ENCODE data around the gene TMEM176A.
"Not testable (repeated sequence)": the region's sequence is repeated elsewhere in the genome, so short reads cannot be mapped to it uniquely, and the experiment has no call there.

The TMEM176A gene, protein sequence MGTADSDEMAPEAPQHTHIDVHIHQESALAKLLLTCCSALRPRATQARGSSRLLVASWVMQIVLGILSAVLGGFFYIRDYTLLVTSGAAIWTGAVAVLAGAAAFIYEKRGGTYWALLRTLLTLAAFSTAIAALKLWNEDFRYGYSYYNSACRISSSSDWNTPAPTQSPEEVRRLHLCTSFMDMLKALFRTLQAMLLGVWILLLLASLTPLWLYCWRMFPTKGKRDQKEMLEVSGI

DNA sequence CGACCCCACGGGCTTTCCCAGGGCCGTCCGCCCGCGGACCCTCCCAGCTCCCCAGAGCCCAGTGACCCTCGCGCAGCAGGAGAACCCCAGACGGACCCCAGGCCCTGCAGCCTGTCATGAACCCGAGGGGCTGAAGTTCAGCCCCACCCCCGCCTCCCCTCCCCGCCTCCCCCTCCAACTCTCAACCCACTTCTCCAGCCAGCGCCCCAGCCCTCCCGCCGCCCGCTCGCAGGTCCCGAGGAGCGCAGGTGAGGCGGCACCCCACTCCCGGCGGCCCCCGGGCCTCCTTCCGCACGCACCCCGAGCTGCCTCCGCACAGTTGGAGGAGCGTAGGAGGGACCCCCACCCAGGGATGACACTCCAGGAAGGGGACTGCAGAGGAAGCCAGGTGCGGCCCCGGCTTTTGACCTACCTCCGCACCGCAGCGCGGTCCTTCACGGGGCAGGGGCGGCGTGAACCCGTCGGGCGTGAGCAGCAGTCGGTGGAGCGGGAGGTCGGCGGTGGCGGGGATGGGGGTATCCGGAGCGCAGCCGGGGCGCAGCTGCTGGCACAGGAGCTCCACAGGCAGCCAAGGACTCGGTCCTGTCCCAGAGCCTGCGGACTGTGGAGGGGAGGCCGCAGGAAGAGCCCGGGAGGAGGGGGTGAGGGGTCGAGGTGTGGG lies at the start of gene TMEM176A:
Gene TMEM176A, plus strand, starts transcription at position 189 of the 661 bp plus-strand sequence. CDS start 782 bp downstream, outside the sequence.
- no peak for DNase-seq (ENCODE audit: low read depth, low spot score)

DNA sequence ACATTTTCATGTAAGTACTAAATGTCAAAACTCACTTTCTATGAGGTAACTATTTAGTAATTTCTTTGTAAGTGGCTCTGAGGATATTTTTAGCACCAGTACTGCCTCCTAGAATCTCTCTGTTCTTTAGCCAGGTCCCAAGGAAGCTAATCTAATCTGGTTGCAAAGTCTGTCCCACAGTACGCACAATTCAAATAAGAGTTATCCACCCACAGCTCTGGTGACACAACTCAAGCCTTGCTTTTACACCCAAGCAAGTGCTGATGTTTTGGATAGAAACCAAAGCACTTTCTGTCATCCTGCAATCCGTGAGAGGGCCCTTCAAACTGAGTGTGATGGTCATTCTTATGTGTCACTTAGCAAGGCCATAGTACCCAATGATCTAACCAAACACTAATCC lies 48.9 kb upstream of the TMEM176A start:
- no peak for DNase-seq (ENCODE audit: low read depth, low spot score)

DNA sequence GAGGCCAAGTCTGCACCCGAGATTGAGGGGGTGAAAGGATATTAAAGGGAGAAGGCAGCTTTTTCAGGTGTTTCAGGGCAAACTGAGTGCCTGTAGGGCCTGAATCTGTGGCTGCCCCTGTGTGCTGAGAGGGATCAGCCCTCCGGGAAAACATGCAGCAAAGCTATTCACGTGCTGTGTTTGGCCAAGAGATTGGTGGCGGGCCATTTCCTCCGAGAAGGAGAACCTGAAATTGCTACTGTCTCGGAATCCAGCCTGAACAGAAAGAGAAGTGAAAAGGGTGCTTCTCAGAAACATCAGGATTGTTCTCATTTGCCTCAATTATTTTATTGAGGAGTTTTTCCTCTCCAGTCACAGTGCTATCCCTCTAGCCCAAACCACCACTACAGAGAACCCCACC lies 47.3 kb upstream of the TMEM176A start:
- DNase-seq (ENCODE audit: low read depth, low spot score): no peak

DNA sequence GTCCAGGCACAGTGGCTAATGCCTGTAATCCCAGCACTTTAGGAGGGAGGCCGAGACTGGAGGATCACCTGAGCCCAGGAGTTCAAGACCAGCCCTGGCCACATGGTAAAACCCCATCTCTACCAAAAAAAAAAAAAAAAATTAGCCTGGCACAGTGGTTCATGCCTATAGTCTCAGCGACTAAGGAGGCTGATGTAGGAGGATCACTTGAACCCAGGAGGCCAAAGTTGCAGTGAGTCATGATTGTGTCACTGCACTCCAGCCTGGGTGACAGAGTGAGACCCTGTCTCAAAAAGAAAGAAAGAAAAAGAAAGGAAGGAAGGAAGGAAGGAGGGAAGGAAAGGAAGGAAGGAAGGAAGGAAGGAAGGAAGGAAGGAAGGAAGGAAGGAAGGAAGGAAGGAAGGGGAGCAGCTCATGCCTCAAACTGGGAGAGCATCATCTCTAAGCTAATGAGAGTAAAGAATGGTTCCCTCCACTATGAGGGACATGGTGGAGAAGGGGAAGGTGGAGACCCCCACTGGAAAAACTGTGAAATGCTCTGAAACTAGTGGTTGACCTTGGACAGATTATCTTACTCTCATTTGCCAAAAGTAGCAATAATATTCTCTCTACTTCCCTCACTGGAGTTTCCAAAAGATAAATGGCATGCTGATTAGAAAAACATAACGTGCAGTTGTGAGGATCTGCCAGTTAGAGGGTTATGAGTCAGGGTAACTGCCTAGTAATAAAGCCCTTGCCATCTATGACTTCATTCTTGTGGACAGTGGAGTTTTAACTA lies 46.6 kb upstream of the TMEM176A start:
- DNase-seq (ENCODE audit: low read depth, low spot score): no peak

DNA sequence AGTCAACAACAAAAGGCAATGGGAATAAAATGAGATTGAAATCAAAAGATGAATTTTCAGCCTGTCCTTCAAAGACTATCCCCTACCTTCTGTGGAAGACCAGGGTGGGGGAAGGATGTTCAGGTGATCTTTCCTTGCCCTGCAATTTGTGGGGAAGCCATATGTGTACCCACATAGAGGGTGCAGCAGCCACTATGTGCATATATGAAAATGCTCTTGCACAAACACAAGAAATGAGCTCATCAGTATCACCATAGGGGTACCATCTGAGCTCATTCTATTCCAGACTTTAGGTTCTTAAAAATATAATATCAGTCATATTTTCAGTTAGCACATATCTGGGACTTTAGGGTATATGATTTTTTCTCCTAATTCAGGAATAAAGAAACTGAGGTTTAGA lies 45.6 kb upstream of the TMEM176A start:
- DNase-seq (ENCODE audit: low read depth, low spot score): no peak

DNA sequence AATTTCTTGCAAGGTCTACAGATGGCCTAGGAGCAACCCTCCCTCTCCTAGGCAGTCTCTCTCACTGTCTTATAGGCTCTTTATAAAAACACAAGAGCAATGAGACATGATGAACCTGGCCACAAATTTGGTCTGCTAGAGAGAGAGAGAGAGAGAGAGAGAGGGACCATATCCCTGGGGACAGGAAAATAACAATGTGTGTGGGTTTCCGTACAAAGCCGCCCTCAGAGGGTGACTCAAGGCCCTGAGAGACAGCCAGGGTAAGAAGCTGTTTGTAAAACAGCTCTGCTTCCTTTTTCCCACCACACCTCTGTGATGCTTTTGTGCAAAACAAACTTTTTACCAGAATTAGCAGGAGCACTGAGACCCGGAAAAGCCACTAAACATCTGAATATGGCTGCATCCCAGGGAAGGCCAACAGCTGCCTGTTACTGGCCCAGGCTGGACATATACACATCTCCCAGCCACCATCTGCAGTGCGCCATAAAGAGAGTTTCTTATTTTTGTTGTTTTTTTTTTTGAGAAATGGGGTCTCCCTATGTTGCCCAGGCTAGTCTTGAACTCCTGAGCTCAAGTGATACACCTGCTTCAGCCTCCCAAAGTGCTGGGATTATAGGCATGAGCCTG lies 45.0 kb upstream of the TMEM176A start:
- DNase-seq (ENCODE audit: low read depth, low spot score): no peak

DNA sequence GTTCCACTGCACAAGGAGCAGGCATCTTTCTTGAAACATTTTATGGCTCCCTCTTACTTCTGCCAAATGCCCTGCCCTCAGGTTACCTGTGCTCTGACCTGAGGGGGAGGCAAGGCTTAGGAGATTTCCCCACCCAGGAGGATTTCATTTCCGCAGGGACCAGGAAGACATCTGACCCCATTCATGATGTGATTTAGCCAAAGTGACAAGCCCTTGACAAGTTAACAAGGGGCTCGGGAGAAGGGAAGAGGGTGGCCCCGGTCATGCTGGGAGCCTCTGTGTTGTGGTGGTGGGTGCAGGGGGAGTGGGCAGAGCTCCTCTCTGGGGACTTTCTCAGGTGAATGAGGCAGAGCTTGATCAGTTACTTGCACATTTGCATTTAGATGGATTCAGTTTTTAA lies 44.4 kb upstream of the TMEM176A start:
- no peak for DNase-seq (ENCODE audit: low read depth, low spot score)

DNA sequence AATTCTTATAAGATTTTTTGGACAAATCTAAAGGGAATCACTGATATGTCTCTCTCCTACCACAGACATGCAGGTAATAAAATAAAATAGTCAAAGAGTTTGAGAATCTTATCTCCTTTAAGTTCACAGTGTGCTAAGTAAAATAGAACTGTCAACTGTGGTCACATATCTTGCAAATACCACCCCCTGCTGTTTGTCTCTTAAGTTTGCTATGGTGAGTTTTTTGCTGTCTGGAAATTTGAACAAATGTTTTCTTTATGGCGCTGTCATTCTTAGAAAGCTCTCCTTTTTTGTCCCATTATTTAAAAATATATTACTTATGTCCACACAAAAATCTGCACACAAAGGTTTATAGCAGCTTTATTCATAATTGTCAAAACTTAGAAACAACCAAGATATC lies 43.7 kb upstream of the TMEM176A start:
- DNase-seq (ENCODE audit: low read depth, low spot score): no peak

DNA sequence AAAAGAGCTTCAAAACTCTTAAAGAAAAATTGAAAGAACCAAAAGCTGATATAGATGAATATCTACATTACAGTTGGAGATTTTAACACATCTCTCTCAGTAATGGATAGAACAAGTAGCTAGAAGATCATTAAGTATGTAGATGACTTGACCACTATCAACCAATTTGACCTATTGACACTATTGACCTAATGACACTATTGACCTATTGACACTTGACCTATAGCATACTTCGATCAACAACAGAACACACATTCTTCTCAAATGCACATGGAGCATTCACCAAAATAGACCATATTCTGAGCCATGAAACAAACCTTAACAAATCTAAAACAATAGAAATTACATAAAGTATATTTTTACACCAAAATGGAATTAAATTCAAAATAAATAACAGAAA lies 41.1 kb upstream of the TMEM176A start:
- no peak for DNase-seq (ENCODE audit: low read depth, low spot score)

DNA sequence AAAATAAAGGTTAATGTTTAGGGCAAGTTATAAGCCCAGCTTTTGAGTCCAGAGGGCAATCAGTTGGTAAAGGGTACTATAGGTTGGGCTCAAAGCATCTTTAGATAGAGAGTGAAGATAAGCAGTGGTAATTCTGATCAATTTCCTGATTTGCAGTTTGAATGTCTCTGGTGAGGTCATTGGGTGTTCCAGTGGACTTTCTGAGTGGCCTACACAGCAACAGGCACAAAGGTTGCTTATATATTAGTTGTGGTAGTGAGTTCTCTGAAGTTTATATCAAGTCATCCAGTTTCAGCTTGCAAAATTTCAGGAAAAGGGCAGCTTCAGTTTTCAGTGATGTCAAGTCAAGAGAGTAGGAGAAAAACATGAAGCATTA lies 34.2 kb upstream of the TMEM176A start:
- no peak for DNase-seq (ENCODE audit: low read depth, low spot score)

DNA sequence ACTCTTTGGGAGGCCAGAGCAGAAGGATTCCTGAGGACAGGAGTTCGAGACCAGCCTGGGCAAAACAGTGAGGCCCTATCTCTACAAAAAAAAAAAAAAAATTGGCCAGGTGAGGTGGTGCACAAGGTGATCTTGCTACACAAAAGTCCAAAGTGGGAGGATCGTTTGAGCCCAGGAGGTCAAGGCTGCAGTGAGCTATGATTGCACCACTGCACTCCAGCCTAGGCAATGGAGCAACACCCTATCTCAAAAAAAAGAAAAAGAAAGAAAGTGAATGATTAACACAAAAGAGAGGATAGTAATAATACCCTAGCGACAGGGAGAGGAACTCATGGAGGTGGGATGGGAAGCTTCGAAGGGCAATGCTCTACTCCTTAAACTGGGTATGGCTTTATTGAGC lies 30.8 kb upstream of the TMEM176A start:
- no peak for DNase-seq (ENCODE audit: low read depth, low spot score)

DNA sequence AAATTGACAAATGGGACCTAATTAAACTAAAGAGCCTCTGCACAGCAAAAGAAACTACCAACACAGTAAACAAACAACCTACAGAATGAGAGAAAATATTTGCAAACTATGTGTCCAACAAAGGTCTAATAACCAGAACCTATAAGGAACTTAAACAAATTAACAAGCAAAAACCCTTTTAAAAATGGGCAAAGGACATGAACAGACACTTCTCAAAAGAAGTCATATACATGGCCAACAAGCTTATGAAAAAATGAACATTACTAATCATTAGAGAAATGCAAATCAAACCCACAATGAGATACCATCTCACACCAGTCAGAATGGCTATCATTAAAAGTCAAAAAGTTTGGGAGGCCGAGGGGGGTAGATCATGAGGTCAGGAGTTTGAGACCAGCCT lies 26.4 kb upstream of the TMEM176A start:
- not testable (repeated sequence) for DNase-seq (ENCODE audit: low read depth, low spot score)

DNA sequence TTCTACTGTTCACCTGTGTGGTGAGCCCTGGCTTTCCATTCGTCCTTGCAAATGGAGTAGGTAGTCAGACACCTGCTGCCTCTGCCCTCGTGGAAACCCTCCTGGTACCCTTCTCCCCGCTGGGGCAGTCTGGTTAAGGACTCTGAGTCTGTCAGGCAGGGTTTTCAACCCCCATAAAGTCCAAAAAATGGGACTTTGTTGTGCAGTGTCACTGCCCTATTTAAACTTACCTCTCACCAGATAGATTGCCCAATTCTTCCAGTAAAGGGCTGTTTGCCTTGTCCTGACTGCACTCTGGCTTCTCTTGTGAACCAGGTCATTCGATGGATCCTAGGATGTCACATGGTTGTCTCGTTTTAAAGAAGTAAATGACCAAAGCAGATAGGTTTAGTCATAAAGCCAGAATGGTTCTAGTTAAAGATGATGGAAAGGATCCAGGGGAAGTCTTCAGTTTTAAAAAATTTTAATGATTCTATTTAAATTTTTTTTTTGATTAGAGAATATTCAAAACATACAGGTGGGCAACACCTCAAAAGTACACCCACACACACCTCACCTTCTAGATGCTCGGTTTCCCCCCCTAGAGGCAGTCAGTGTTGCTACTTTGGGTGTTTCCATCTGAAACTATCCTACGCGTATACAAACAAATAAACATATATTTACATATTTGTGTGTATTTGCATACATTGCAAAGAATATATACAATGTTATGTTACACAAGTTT lies 22.4 kb upstream of the TMEM176A start:
- no peak for DNase-seq (ENCODE audit: low read depth, low spot score)

DNA sequence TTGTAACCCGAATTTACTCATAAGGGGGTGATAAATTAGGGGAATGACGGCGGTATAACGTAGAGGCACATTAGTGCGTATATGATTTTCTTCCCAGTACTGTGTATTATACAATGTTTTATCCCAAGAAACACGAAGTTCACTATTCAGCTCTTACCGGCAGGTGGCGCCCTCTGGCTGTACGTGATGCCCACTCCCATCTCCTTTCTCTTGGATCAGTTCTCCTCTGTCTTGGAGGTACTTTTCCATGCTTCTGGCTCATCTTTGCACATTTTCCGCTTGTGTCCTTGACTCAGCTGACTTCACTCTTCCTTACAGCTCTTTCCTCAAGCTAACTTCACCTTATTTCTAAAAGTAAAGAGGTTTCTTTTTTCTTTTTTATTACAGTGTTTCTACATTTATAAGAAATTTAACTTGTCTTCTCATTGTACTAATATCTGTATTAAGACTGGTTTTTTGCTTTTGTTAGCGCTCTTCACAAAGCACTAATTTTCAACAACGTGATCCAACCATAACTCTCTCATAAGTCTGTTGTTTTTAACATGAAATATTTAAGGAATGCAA lies 21.7 kb upstream of the TMEM176A start:
- DNase-seq (ENCODE audit: low read depth, low spot score): peak; percentile 39

DNA sequence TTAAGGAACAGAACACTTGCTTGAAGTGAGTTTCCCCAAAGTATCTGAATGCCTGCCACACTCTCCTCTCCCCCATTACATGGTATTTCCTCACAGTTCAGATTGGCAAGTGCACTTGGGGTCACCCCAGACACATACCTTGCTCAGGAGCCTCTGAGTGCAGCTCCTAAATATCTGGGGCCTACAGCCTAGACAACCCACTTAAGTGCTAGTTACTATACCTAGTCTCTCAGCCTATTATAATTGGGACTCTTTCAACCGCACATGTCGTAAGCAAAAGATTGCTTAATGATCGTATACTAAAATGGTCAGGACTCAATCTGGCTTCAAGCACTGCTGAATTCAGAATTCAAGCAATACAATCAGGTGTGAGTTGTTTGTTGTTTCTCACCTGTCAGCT lies 20.3 kb upstream of the TMEM176A start:
- no peak for DNase-seq (ENCODE audit: low read depth, low spot score)

DNA sequence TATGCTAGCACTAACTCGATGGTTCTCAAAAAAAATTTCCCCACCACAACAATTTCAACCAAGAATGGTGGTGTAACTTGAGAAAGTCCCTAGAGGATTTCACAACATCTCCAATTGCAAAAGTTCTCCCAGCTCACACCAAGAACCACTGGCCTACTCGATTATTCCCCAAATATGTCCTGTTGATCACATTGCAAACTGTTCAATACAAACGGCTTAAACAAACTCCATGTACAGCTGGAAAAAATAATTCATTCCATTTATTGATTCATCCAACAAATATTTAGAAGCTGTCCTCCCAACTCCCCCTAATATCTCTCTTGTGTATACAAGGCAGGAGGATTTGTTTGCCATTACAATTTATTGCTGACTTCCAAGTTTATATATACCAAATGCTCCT lies 19.5 kb upstream of the TMEM176A start:
- no peak for DNase-seq (ENCODE audit: low read depth, low spot score)

DNA sequence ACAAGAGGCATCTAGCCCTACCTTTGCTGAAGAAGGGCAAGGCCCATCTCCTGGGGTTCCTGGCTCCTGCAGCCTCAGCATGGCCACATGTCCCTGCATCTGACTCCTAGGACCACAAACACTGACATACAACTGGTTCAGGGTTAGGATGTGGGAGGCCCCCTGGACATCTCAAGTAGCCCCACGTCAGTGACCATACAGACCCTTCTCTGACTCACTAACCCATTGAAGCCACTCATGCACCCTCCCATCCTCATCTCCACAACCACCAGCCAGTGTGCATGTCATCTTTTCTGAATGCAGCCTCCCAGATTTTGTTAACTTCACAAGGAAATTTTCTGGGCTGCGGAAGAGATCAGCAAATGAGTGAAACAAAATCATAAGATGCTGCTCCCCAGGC lies 18.6 kb upstream of the TMEM176A start:
- no peak for DNase-seq (ENCODE audit: low read depth, low spot score)

DNA sequence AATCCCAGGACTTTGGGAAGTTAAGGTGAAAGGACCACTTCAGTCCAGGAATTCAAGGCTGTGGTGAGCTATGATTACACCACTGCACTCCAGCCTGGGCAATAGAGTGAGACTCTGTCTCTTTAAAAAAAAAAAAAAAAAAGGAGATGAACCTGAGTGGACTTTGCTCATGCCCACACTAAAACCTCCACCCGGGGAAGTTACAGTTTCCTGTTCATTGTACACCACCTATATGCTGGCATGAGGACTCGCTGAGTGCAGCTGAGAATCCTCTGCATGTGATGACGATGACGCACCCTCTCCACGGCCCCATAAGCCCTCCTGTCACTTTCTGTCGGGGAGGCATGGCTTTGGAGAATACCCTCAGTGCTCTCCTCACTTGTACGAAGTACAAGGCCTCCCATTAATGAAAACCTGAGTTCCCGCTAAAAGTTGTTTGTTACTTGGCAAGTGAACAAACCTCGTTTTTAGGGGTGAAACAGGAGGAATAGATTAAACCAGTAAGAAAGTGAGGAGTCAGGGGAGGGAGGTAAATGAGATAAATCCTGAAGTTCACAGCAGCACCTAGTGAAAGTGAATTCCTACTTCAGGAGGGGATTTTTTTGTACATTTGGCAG lies 16.3 kb upstream of the TMEM176A start:
- no peak for DNase-seq (ENCODE audit: low read depth, low spot score)

DNA sequence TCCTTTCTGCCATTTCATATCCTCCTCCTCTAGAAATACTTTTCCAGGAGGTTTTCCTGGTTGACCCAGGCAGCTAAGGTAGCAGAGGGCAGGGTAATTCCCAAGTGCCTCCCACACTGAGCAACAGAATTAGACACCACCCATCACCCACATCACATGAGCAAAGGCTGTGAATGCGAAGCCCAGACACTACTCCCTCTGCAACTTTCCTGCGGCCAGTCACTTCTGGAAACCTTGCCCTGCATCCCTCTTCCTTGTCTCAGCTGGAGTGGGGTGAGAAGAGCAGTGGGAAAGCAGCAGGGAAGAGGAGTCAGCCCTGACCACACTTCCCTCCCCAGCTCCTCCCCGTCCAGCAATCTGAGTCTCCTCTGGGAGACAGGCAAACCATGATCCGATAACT lies 15.6 kb upstream of the TMEM176A start:
- DNase-seq (ENCODE audit: low read depth, low spot score): no peak

DNA sequence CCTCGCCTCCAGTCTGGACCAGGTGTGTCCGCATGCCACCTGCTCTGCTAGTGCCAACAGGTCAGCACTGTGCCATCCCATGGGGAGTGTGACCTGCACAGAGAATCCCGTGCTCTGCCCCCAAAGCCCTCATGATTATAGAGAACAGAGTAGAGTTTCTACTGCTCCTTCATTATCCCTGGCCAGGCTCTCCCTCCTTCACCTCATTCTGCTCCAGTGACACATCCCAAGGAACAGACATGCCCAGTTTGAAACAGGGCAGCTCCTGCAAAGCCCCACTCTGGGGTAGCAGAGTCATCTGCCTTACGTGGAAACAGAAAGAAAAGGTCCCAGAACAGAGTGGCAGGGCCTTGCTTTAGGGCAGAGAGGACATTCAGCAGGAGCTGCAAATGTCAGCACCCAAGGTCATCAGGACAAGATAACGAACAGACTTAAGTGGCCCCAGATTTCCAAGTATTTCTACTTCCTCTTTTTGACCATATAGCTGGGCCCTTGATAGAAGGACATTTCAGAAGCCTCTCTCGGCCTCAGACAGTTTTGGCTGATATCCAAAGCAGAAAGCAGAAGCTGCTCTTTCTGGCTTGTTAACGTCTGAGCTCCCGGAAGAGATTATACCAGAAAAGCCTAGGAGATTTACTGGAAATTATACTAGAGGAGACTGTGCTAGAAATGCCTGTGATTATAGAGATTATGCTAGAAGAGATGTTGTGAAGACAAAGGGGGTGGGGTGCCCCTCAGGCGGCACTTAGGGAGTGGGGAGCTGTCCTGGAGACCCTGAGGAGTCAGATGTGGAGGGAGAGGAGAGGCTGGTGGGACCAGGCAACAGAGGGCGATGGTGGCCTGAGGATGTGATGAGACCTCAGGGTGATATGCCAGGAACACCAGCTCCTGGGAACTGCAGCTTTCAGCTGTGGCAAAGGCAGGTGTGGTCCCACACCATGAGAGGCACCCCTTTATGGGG lies 13.0 kb upstream of the TMEM176A start:
- DNase-seq (ENCODE audit: low read depth, low spot score): no peak

Data from smooth muscle cell of the brain vasculature (primary cell).